ENCODE results near the gene ZMIZ1.

ZMIZ1 gene

GRCh38 chr10:79173582-79174262 is 105.0 kb downstream of the ZMIZ1 start:
- DNase-seq (ENCODE audit: low spot score), result no peak

- peak; percentile 81 for DNase-seq (ENCODE audit: low spot score)
Measured at GRCh38 chr10:79176052-79176501, 107.3 kb downstream of the ZMIZ1 start.

GRCh38 chr10:79176949-79177602 is 108.3 kb downstream of the ZMIZ1 start:
- no peak for DNase-seq (ENCODE audit: low spot score)

- DNase-seq (ENCODE audit: low spot score), result no peak
Measured at GRCh38 chr10:79178070-79178576, 109.4 kb downstream of the ZMIZ1 start.

- DNase-seq (ENCODE audit: low spot score), result peak; percentile 72
Measured at GRCh38 chr10:79178614-79179163, 109.9 kb downstream of the ZMIZ1 start.

- no peak for DNase-seq (ENCODE audit: low spot score)
Measured at GRCh38 chr10:79179164-79179956, 110.6 kb downstream of the ZMIZ1 start.

GRCh38 chr10:79179957-79180309 is 111.2 kb downstream of the ZMIZ1 start:
- no peak for DNase-seq (ENCODE audit: low spot score)

- no peak for DNase-seq (ENCODE audit: low spot score)
Measured at GRCh38 chr10:79180414-79181221, 111.9 kb downstream of the ZMIZ1 start.

GRCh38 chr10:79181227-79181626 is 112.5 kb downstream of the ZMIZ1 start:
- no peak for DNase-seq (ENCODE audit: low spot score)

- DNase-seq (ENCODE audit: low spot score), result no peak
Measured at GRCh38 chr10:79181698-79182521, 113.1 kb downstream of the ZMIZ1 start.

GRCh38 chr10:79182781-79183467 is 114.2 kb downstream of the ZMIZ1 start:
- no peak for DNase-seq (ENCODE audit: low spot score)

- DNase-seq (ENCODE audit: low spot score), result no peak
Measured at GRCh38 chr10:79183468-79183865, 114.7 kb downstream of the ZMIZ1 start.

GRCh38 chr10:79184145-79184625 is 115.4 kb downstream of the ZMIZ1 start:
- peak; percentile 77 for DNase-seq (ENCODE audit: low spot score)

- no peak for DNase-seq (ENCODE audit: low spot score)
Measured at GRCh38 chr10:79184657-79185056, 115.9 kb downstream of the ZMIZ1 start.

GRCh38 chr10:79185067-79185774 is 116.5 kb downstream of the ZMIZ1 start:
- DNase-seq (ENCODE audit: low spot score), result no peak

GRCh38 chr10:79185796-79186374 is 117.1 kb downstream of the ZMIZ1 start:
- no peak for DNase-seq (ENCODE audit: low spot score)

- no peak for DNase-seq (ENCODE audit: low spot score)
Measured at GRCh38 chr10:79186486-79187120, 117.8 kb downstream of the ZMIZ1 start.

All from AG08396 (cell line).